Panc1 (cell line): ENCODE data around the gene IL7R. TPM values are rescaled to one million over a fixed set of nuclear protein-coding genes. Genes with fewer than 3 reads are reported as not detected.

Experiments
- ATAC-seq: fragments of 200-7000 bp; cut with Tn5 transposase; 2 replicates; pipeline ENCODE4 v1.9.1; 2020; ENCODE audit warnings: mild to moderate bottlenecking, moderate library complexity
- BruUV-seq: library from RNA; stranded (reverse); fragments of 400-500 nt; replicated peaks from 2 replicates; lab custom pipeline; 2021; lab: Mats Ljungman, UMichigan
- CTCF ChIA-PET: fragments of 300-600 bp; sonication (Branson Sonifier 250); formaldehyde crosslinking; loops from one replicate; lab custom pipeline; 2022; ENCODE audit warnings: antibody characterized with exemption; lab: Charles Lee
- POLR2A ChIA-PET: fragments of 300-600 bp; sonication (Branson Sonifier 250); formaldehyde crosslinking; loops from one replicate; lab custom pipeline; 2022; ENCODE audit warnings: antibody characterized with exemption; lab: Charles Lee
- DNase-seq: peaks from one replicate; pipeline ENCODE4 v3.0.0-alpha.2; 2010; ENCODE audit warnings: low read depth, low spot score
- H3K27ac ChIP-seq: 2 replicates; pipeline ENCODE4 v1.5.1; 2011; ENCODE audit warnings: mild to moderate bottlenecking, low read length, inconsistent platforms
- H3K27me3 ChIP-seq: fragments of 200-500 bp; sonication (Bioruptor generic); 2 replicates; pipeline ENCODE4 v1.6.0; 2014; ENCODE audit warnings: low read length, inconsistent platforms; ENCODE audit not compliant: control insufficient read depth, insufficient read depth
- H3K36me3 ChIP-seq: fragments of 200-500 bp; sonication (Bioruptor generic); 2 replicates; pipeline ENCODE4 v1.5.1; 2014; ENCODE audit warnings: inconsistent platforms, mild to moderate bottlenecking, low read length, moderate library complexity; ENCODE audit not compliant: control insufficient read depth, insufficient read depth
- H3K4me1 ChIP-seq: 2 replicates; pipeline ENCODE4 v1.5.1; 2011; ENCODE audit warnings: inconsistent platforms, mild to moderate bottlenecking, low read length, moderate library complexity; ENCODE audit not compliant: control insufficient read depth, insufficient read depth
- H3K4me3 ChIP-seq, 2 experiments: 2 replicates each; pipeline ENCODE4 v1.5.1; 2011 to 2012; ENCODE audit warnings: low read depth in 2 of 2, low read length in 2 of 2, mild to moderate bottlenecking in 2 of 2, inconsistent platforms in 1 of 2, moderate library complexity in 1 of 2
- H3K9me3 ChIP-seq: fragments of 200-500 bp; sonication (Bioruptor generic); 2 replicates; pipeline ENCODE4 v1.5.1; 2014; ENCODE audit warnings: low read depth, mild to moderate bottlenecking, inconsistent platforms, low read length, moderate library complexity; ENCODE audit not compliant: control insufficient read depth, insufficient read depth
- CTCF ChIP-seq: fragments of 450-650 bp; IDR thresholded peaks from 2 replicates; pipeline ENCODE4 v1.5.1; 2017; ENCODE audit warnings: mild to moderate bottlenecking
- POLR2AphosphoS5 ChIP-seq: IDR thresholded peaks from 2 replicates; pipeline ENCODE4 v1.6.1; 2012; ENCODE audit warnings: mild to moderate bottlenecking, low read depth, low read length, moderate library complexity
- REST ChIP-seq, 2 experiments: IDR thresholded peaks; 2 replicates each; pipeline ENCODE4 v1.6.1; 2011 to 2012; ENCODE audit warnings: low read depth in 2 of 2, control low read depth in 1 of 2, low read length in 1 of 2, mild to moderate bottlenecking in 1 of 2, moderate library complexity in 1 of 2; ENCODE audit not compliant: insufficient read depth in 1 of 2
- SIN3A ChIP-seq: IDR thresholded peaks from 2 replicates; pipeline ENCODE4 v1.6.1; 2012; ENCODE audit warnings: low read depth, mild to moderate bottlenecking, low read length, moderate library complexity, borderline replicate concordance; ENCODE audit not compliant: insufficient read depth
- TCF7L2 ChIP-seq: IDR thresholded peaks from 2 replicates; pipeline ENCODE4 v1.6.1; 2011; ENCODE audit warnings: mild to moderate bottlenecking, low read depth, low read length, inconsistent platforms
- in situ Hi-C: cut with HindIII; loops from 2 replicates; pipeline ENCODE4 v1.10.0; 2016; ENCODE audit warnings: low sequenced_read_pairs, low pct_unique_long_range_greater_than_20kb
- intact Hi-C: fragments of 100-400 bp; cut with micrococcal nuclease; formaldehyde crosslinking; loops from one replicate; pipeline ENCODE4 v1.10.0; 2022; ENCODE audit not compliant: unreplicated experiment
- total RNA-seq: library from RNA; stranded (reverse); gene quantifications from one replicate; pipeline ENCODE4 v1.2.1, GENCODE V29; 2021; ENCODE audit not compliant: unreplicated experiment

IL7R gene
- total RNA-seq, 1 experiment from 2014 or later, result 0.90 TPM

- DNase-seq (no peak), ATAC-seq (no peak)
- H3K4me3 ChIP-seq, result no peak overlapping the region
- in situ Hi-C loops, result no loop called here
- POLR2A ChIA-PET, result no interaction called here
- no peaks in the 10 kb centered on the region for H3K36me3 ChIP-seq
- CTCF ChIA-PET, result no interaction called here
- no peak overlapping the region for H3K27ac ChIP-seq
- no TSS peak for BruUV-seq
- intact Hi-C loops, result no loop called here
- TF ChIP-seq CTCF, result no peak
- no peak for TF ChIP-seq SIN3A
- no peak for TF ChIP-seq REST (IDR thresholded peaks at IDR 0.05; ENCODE audit: insufficient read depth in 1 of 2, low read depth in 2 of 2, low read length in 1 of 2)
- no peak for TF ChIP-seq POLR2AphosphoS5
- no peak for TF ChIP-seq TCF7L2
- 0 out of 2 replicates have a peak, but pooled peaks cover 9% of the 10 kb centered on the region for H3K9me3 ChIP-seq
- H3K27me3 ChIP-seq, result no peaks in the 10 kb centered on the region
- no peaks in the 10 kb centered on the region for H3K4me1 ChIP-seq
Measured at GRCh38 chr5:35847961-35848360, 8.7 kb upstream of the IL7R start.

GRCh38 chr5:35849860-35850259, 6.8 kb upstream of the IL7R start:
- Histone ChIP-seq H3K36me3 (no peaks in the 10 kb centered on the region), H3K4me3 (no peak overlapping the region), H3K27me3 (no peaks in the 10 kb centered on the region), H3K27ac (no peak overlapping the region), H3K9me3 (no peaks in the 10 kb centered on the region), H3K4me1 (no peaks in the 10 kb centered on the region)
- no TSS peak for BruUV-seq
- TF ChIP-seq REST (IDR thresholded peaks at IDR 0.05; ENCODE audit: insufficient read depth in 1 of 2, low read depth in 2 of 2, low read length in 1 of 2) (no peak), SIN3A (no peak), CTCF (no peak), TCF7L2 (no peak), POLR2AphosphoS5 (no peak)
- intact Hi-C loops, result no loop called here
- ChIA-PET POLR2A (no interaction called here), CTCF (interaction anchor here (0.6 kb wide), 1 partner anchor 76 kb away, joined by 3 read pairs; no protein-coding TSS in a partner anchor)
- in situ Hi-C loops, result no loop called here
- no peak for DNase-seq
- no peak for ATAC-seq
